ENCODE data around the gene ANGPT4. TPM values are rescaled to one million over a fixed set of nuclear protein-coding genes. Genes with fewer than 3 reads are reported as not detected.

Gene ANGPT4, protein sequence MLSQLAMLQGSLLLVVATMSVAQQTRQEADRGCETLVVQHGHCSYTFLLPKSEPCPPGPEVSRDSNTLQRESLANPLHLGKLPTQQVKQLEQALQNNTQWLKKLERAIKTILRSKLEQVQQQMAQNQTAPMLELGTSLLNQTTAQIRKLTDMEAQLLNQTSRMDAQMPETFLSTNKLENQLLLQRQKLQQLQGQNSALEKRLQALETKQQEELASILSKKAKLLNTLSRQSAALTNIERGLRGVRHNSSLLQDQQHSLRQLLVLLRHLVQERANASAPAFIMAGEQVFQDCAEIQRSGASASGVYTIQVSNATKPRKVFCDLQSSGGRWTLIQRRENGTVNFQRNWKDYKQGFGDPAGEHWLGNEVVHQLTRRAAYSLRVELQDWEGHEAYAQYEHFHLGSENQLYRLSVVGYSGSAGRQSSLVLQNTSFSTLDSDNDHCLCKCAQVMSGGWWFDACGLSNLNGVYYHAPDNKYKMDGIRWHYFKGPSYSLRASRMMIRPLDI
- total RNA-seq = under 1 TPM in 5 of 8 experiments, not detected in 3; 0.05 to 0.28 (median 0.08) TPM

- ATAC-seq (replicated peaks in 6 of 8) = peak in 7 of 8 experiments; percentile 23 to 67 (median 46)
- in situ Hi-C loops (cut with MboI; ENCODE audit: low pct_unique_long_range_greater_than_20kb in 2 of 9, low sequenced_read_pairs in 9 of 9, unreplicated experiment in 9 of 9) = no loop called here
- 22 to 55% methylated on average over 6 of the region's 18 CpGs; no CpG with 5 or more reads in 8 of the 10 experiments for WGBS, 10 experiments
- no peak within 1 kb of the TSS for H3K27ac ChIP-seq
- H3K4me1 ChIP-seq (replicated peaks in 1 of 2) = peaks cover 0 to 3% of the 10 kb centered on the region in 2 donors
- H3K4me3 ChIP-seq = no peak within 1 kb of the TSS
These were observed at the start of gene ANGPT4 for GRCh38 chr20:916125-916799. Gene ANGPT4, minus strand, starts transcription at chr20:916334. Its CDS starts 120 bp downstream, at chr20:916214.

DNA sequence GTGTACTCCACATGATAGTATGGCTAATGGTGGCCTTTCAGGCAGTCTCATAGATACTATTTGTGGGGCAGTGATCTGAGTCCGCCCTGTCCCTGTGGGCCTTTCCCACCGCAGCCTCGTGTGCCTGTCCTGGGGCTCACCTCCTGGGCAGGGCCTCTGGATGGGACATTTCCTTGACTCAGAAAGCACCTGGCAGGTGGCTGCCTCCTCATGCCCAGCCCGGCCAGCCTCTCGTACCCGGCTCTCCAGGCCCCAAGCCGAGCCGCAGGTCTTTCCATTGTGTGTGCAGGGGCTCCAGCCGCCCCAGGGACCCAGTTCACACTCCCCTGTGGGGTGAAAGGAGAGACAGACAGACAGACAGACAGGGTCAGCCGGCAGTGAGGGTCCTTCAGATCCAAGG is 47.7 kb upstream of the ANGPT4 start:
- no peak for ATAC-seq (replicated peaks in 6 of 8)
- 20 to 94% (median 53%) methylated on average over 1 to 8 of the region's 10 CpGs; no CpG with 5 or more reads in 3 of the 10 experiments for WGBS, 10 experiments
- H3K4me3 ChIP-seq = no peak overlapping the region
- no peaks in the 10 kb centered on the region for H3K4me1 ChIP-seq (replicated peaks in 1 of 2)
- no peak overlapping the region for H3K27ac ChIP-seq
- in situ Hi-C loops (cut with MboI; ENCODE audit: low pct_unique_long_range_greater_than_20kb in 2 of 9, low sequenced_read_pairs in 9 of 9, unreplicated experiment in 9 of 9) = loop anchor here in 3 of 9 experiments (25.0 kb wide), 1 partner anchor 151 kb away; no protein-coding TSS in a partner anchor

- no peak overlapping the region for H3K4me3 ChIP-seq
- in situ Hi-C loops (cut with MboI; ENCODE audit: low pct_unique_long_range_greater_than_20kb in 2 of 9, low sequenced_read_pairs in 9 of 9, unreplicated experiment in 9 of 9) = loop anchor here in 3 of 9 experiments (25.0 kb wide), 1 partner anchor 150 kb away; no protein-coding TSS in a partner anchor
- no peak overlapping the region for H3K27ac ChIP-seq
- ATAC-seq (replicated peaks in 6 of 8) = no peak
- 50 to 92% (median 80%) methylated on average over 1 to 7 of the region's 8 CpGs; no CpG with 5 or more reads in 3 of the 10 experiments for WGBS, 10 experiments
- H3K4me1 ChIP-seq (replicated peaks in 1 of 2) = no peaks in the 10 kb centered on the region
These were observed 46.5 kb upstream of the ANGPT4 start for GRCh38 chr20:962683-963082.

- 20 to 74% (median 49%) methylated on average over 1 to 2 of the region's 3 CpGs; no CpG with 5 or more reads in 6 of the 10 experiments for WGBS, 10 experiments
- in situ Hi-C loops (cut with MboI; ENCODE audit: low pct_unique_long_range_greater_than_20kb in 2 of 9, low sequenced_read_pairs in 9 of 9, unreplicated experiment in 9 of 9) = loop anchor here in 3 of 9 experiments (25.0 kb wide), 1 partner anchor 150 kb away; no protein-coding TSS in a partner anchor
- Histone ChIP-seq H3K4me3 (no peak overlapping the region), H3K27ac (no peak overlapping the region), H3K4me1 (replicated peaks in 1 of 2) (no peaks in the 10 kb centered on the region)
- ATAC-seq (replicated peaks in 6 of 8) = no peak
These were observed 46.1 kb upstream of the ANGPT4 start for GRCh38 chr20:962223-962622.

- WGBS, 10 experiments = 100% methylated on average over 1 of the region's 2 CpGs; no CpG with 5 or more reads in 8 of the 10 experiments
- ATAC-seq (replicated peaks in 6 of 8) = no peak
- Histone ChIP-seq H3K4me1 (replicated peaks in 1 of 2) (no peaks in the 10 kb centered on the region), H3K27ac (no peak overlapping the region), H3K4me3 (no peak overlapping the region)
- in situ Hi-C loops (cut with MboI; ENCODE audit: low pct_unique_long_range_greater_than_20kb in 2 of 9, low sequenced_read_pairs in 9 of 9, unreplicated experiment in 9 of 9) = loop anchor here in 3 of 9 experiments (25.0 kb wide), 1 partner anchor 149 kb away; no protein-coding TSS in a partner anchor
These were observed 45.6 kb upstream of the ANGPT4 start for GRCh38 chr20:961768-962167.

GRCh38 chr20:959996-960615 is 44.0 kb upstream of the ANGPT4 start:
- H3K4me3 ChIP-seq = no peak overlapping the region
- 71 to 94% (median 80%) methylated on average over 2 to 15 of the region's 16 CpGs; no CpG with 5 or more reads in 1 of the 10 experiments for whole genome bisulfite sequencing, 10 experiments
- ATAC-seq (replicated peaks in 6 of 8) = no peak
- no peak overlapping the region for H3K27ac ChIP-seq
- H3K4me1 ChIP-seq (replicated peaks in 1 of 2) = no peaks in the 10 kb centered on the region
- in situ Hi-C loops (cut with MboI; ENCODE audit: low pct_unique_long_range_greater_than_20kb in 2 of 9, low sequenced_read_pairs in 9 of 9, unreplicated experiment in 9 of 9) = loop anchor here in 8 of 9 experiments (5.0 to 25.0 kb wide), 3 partner anchors 143 to 148 kb away; no protein-coding TSS in a partner anchor

DNA sequence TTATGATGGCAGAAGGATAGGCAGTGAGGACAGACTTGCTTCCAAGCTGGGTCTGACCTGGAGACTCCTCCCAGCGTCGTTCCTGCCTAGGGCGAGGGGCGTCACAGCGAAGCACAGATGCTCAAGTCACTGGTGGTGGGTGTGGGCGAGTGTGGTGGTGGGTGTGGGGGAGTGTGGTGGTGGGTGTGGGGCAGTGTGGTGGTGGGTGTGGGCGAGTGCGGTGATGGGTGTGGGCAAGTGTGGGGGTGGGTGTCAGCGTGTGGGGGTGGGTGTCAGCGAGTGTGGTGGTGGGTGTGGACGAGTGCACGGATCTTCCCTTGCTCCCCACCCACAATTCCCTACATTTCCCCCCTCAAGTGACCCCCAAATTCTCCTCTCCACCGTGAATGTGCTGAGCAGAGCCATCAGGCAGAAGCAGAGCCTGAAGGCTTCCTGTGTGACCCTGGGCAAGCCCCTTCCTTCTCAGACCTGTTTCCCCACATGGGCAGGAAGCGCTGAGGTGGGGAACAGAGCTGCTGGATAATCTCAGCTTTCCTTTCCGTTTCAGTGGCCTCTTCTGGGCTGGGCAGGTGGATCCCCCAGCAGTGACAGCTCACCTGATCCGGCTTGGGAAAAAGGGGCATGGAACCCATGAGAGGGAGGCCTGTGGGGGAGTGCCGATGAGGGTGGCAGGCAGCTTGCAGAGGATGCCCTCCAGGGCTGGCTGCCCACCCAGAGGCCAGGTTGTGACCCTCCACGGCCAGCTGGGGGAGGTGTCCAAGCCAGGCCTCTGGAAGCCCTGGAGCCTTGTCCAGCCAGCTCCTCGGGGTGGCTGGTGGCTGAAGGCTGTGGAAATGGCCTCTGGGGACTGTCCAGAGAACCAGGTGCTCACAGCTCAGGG is 43.0 kb upstream of the ANGPT4 start:
- WGBS, 10 experiments = 67 to 80% (median 75%) methylated on average over 1 to 4 of the region's 19 CpGs; no CpG with 5 or more reads in 7 of the 10 experiments
- in situ Hi-C loops (cut with MboI; ENCODE audit: low pct_unique_long_range_greater_than_20kb in 2 of 9, low sequenced_read_pairs in 9 of 9, unreplicated experiment in 9 of 9) = loop anchor here in 8 of 9 experiments (5.0 to 25.0 kb wide), 3 partner anchors 142 to 147 kb away; no protein-coding TSS in a partner anchor

DNA sequence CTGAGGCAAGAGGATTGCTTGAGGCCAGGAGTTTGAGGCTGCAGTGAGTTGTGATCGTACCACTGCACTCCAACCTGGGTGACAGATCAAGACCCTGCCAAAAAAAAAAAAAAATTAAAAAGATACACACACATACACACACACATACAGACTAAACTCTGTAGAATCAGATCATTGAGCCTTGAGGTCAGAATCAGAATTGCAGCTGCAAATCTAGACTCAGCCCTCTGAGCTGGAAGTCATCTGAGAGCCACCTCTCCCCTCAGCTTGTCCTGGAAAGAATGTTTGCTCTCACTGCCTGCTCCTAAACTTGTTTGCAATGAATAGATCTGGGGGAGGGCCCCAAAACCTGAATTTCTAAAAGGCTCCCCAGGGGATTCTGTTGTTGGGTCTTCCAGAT is 41.4 kb upstream of the ANGPT4 start:
- ATAC-seq (replicated peaks in 6 of 8) = peak in 2 of 8 experiments; percentile 10 to 18
- Histone ChIP-seq H3K4me3 (no peak overlapping the region), H3K27ac (no peak overlapping the region), H3K4me1 (replicated peaks in 1 of 2) (no peaks in the 10 kb centered on the region)
- WGBS, 10 experiments = 86 to 100% (median 100%) methylated on average over 1 of the region's 1 CpG; no CpG with 5 or more reads in 5 of the 10 experiments
- in situ Hi-C loops (cut with MboI; ENCODE audit: low pct_unique_long_range_greater_than_20kb in 2 of 9, low sequenced_read_pairs in 9 of 9, unreplicated experiment in 9 of 9) = loop anchor here in 8 of 9 experiments (5.0 to 25.0 kb wide), 3 partner anchors 140 to 145 kb away; no protein-coding TSS in a partner anchor

More for the DNA sequence above, 43.0 kb upstream of the ANGPT4 start:
- H3K27ac ChIP-seq = no peak overlapping the region
- H3K4me3 ChIP-seq = no peak overlapping the region
- peak in 1 of 8 experiments; percentile 49 for ATAC-seq (replicated peaks in 6 of 8)
- no peaks in the 10 kb centered on the region for H3K4me1 ChIP-seq (replicated peaks in 1 of 2)

DNA sequence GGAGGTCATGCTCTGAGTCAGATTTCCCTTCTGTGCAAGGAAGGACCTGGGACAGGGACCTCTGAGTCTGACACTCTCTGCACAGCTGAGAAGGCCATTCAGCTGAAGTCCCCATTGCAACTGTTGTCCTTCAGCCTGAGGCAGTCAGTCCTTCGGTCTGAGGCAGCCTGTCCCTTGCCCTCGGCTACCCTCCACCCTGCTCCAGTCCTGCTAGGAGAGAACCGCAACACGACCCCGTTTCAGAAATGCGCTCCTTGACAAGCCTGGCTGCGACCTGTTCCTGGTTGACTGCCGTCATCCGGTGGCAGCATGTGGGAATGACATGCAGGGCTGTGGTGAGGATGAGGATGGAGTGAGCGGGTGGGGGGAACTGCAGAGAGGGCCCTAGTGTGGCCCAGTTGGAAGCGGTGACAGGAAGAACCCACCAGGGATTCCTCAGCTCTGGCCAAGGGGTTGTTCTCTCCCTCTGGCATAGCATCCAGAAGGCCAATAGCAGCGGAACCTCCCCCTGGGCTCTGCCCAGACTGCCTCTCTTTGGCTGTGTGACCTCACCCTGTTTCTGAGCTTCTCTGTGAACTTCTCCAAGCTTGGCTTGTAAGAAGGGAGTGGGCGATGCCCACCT is 40.3 kb upstream of the ANGPT4 start:
- ATAC-seq (replicated peaks in 6 of 8) = peak; percentile 25 to 94 (median 86)
- no peak overlapping the region for H3K4me3 ChIP-seq
- WGBS, 10 experiments = 0 to 100% (median 8%) methylated on average over 1 to 9 of the region's 13 CpGs; no CpG with 5 or more reads in 5 of the 10 experiments
- no peak overlapping the region for H3K27ac ChIP-seq
- H3K4me1 ChIP-seq (replicated peaks in 1 of 2) = no peaks in the 10 kb centered on the region
- in situ Hi-C loops (cut with MboI; ENCODE audit: low pct_unique_long_range_greater_than_20kb in 2 of 9, low sequenced_read_pairs in 9 of 9, unreplicated experiment in 9 of 9) = loop anchor here in 8 of 9 experiments (5.0 to 25.0 kb wide), 3 partner anchors 139 to 144 kb away; no protein-coding TSS in a partner anchor

DNA sequence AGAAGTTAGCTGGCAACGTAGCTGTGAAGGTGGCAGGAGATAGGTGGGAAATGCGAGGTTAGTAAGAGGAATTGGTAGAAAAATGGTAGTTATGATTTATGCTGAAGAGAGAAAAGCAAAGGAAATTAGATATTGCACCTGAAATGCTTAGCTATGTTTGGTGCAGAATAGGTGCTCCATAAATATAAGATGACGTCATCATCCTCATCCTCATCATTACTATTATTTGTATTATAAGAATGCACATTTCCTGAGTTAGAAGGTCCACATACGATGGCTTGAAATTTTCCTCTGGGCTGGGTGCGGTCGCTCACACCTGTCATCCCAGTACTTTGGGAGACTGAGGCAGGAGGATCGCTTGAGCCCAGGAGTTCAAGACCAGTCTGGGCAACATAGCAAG is 39.5 kb upstream of the ANGPT4 start:
- WGBS, 10 experiments = 7 to 100% (median 78%) methylated on average over 1 to 7 of the region's 7 CpGs; no CpG with 5 or more reads in 2 of the 10 experiments
- no peaks in the 10 kb centered on the region for H3K4me1 ChIP-seq (replicated peaks in 1 of 2)
- in situ Hi-C loops (cut with MboI; ENCODE audit: low pct_unique_long_range_greater_than_20kb in 2 of 9, low sequenced_read_pairs in 9 of 9, unreplicated experiment in 9 of 9) = loop anchor here in 8 of 9 experiments (5.0 to 25.0 kb wide), 3 partner anchors 138 to 143 kb away; no protein-coding TSS in a partner anchor
- no peak for ATAC-seq (replicated peaks in 6 of 8)
- no peak overlapping the region for H3K27ac ChIP-seq
- no peak overlapping the region for H3K4me3 ChIP-seq

DNA sequence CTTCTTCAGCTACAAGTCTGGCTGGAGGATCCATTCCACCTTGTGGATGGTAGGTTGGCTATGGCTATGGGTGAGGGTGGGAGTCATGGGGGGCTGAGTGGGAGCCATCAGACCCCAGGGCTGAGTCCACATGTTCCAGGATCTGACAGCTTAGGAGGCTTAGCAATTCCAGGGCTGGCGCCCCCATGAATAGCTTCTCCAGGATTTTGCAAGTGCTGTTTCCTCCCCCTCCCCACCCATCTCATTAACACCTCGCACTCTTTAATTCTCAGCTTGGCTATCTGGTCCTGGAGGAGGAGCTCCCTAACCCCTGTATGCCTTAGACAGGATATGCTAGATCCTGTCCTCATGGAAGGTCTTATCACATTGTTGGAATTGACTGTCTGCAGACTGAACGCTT is 39.0 kb upstream of the ANGPT4 start:
- Histone ChIP-seq H3K4me1 (replicated peaks in 1 of 2) (no peaks in the 10 kb centered on the region), H3K27ac (no peak overlapping the region), H3K4me3 (no peak overlapping the region)
- 57 to 100% (median 67%) methylated on average over 1 to 2 of the region's 3 CpGs; no CpG with 5 or more reads in 7 of the 10 experiments for WGBS, 10 experiments
- no peak for ATAC-seq (replicated peaks in 6 of 8)
- in situ Hi-C loops (cut with MboI; ENCODE audit: low pct_unique_long_range_greater_than_20kb in 2 of 9, low sequenced_read_pairs in 9 of 9, unreplicated experiment in 9 of 9) = loop anchor here in 8 of 9 experiments (5.0 to 25.0 kb wide), 3 partner anchors 138 to 143 kb away; no protein-coding TSS in a partner anchor
